NOMO-1 treated with dmso at 0.1 percent for 144 hours (cell line): Measurements from ENCODE around the gene GPER1.
"Not testable (repeated sequence)": the region's sequence is repeated elsewhere in the genome, so short reads cannot be mapped to it uniquely, and the experiment has no call there.

Experiments used
- DNase-seq: peaks from one replicate; lab custom pipeline; 2025; ENCODE audit not compliant: unreplicated experiment; lab: John Stamatoyannopoulos, UW

The GPER1 gene

DNA sequence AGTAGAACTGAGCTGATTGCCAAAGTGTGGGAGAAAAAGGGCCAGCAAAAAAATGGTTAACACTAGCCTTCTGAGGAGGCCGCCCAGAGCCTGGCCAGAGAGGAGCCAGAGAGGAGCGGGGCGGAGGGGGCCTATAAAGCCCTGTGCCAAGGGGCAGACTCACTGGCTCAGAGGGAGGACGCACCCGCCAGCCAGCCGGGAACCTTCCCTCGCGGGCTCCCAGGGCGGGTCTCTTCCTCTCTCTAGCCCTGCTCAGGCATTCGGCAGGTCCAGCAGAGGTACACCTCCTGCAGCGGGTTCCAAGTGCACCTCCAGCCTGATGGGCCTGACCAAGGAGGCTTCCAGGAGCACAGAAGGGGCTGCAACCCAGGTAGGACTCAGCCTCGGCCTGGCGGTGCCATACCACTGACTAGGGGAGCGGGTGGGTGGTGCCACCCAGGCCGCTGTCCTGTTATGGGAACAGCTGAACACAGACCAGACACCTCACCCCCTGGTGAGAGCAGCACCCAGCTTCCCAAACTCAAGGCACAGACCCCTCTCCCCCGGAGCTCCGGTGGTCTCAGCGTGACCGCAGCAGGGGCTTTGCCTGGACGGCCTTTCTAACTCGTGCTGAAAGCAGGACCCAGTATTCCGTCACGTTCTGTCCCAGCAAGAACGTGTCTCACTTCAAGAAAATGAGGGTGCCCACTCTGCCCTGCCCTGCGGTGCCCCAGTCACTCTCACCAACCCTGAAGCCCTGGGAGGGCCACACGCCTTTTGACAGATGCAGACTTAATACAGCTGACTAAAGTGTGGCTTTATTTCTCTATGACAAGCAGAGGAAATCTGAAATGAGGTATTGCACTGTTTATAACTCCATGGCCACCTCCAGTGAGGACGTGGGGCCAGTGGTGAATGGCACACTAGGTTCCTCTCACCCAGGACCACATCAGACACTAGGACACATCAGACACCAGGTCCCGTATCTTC lies at the start of gene GPER1:
GPER1 (plus strand) TSS at position 162 of the 969 bp plus-strand sequence. CDS start 3,616 bp downstream, outside the sequence.
- no peak for DNase-seq

DNA sequence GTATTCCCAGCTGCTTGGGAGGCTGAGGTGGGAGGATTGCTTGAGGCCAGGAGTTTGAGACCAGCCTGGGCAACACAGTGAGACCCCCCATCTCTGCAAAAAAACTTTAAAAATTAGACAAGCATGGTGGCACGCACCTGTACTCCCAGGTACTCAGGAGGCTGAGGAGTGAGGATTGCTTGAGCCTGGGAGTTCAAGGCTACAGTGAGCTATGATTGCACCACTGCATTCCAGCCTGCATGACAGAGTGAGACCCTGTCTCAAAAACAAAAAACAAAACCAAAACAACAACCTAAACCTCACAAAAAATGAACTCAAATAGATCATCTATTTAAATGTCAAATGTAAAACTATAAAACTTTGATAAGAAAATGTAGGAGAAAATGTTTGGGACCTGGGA lies 47.7 kb upstream of the GPER1 start:
- DNase-seq, result not testable (repeated sequence)

DNA sequence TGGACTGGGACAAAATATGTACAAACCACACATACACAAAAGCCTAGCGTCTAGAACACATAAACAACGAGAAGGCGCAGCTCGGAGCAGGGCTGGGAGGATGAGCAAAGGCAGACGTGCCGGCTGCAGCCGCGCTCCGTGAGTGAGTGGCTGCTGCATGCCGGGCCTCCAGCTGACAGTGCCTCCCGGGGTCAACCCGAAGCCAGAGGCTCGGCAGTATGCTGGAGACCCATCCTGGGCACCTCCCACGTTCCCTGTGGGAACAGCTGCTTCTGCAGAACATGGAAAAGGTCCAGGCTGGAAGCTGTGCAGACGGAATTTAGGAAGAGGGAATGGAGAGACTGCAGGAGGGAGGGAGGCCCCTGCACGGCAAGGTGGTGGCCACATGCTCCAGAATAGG lies 47.1 kb upstream of the GPER1 start:
- no peak for DNase-seq

DNA sequence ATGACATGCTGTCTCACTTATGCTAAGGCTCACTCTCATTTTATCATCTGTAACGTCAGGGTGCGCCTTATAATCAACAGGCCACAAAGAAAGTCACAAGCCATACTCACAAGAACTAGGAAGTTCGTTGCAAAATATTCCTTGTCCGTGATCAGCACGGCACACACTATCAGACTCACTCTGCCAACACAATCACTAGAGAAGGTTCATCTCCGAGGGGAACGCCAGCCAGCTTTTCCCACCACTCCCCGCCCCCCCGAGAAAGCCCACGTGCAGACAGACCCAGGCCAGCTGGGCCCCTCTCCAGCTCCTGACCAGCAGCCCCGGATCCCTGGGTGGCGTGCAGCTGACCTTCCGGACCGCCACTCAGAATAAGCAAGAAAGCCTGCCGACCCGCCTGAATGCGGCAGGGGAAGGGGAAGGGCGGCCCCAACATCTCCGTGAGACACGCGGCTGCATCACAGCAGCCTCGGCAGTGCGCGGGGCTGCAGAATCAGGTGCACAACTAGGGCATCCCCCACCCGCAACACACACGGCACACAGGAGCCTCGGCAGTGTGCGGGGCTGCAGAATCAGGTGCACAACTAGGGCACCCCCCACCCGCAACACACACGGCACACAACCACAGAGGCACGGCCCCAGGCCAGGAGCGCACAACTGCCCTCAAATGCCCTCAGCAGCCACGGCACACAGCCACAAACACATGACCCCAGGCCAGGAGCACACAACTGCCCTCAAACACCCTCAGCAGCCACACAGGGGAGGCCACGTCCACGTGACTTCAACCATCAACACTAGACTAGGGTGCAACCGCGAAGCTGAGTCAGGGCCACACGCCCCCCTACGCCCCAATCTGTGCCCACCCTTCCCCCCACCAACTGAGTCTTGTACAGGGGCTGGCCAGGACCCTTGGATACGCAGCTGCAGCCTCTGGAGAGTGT lies 46.1 kb upstream of the GPER1 start:
- DNase-seq, result no peak

DNA sequence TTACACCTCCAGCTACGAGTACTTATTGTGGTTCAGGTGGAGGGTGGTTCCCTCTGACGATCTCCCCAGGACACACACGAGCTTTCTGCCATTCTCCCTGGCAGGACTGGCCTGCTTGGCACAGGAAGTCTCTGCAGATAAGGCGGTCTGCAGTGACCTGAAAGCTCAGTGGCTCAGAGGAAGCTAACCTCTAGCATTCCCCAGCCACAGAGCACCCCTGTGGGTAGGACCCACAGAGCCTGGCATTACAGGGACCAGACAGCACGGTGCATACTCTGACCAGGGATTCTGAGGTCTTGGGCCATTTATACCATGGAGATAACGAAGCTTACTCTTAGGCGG lies 45.5 kb upstream of the GPER1 start:
- no peak for DNase-seq

DNA sequence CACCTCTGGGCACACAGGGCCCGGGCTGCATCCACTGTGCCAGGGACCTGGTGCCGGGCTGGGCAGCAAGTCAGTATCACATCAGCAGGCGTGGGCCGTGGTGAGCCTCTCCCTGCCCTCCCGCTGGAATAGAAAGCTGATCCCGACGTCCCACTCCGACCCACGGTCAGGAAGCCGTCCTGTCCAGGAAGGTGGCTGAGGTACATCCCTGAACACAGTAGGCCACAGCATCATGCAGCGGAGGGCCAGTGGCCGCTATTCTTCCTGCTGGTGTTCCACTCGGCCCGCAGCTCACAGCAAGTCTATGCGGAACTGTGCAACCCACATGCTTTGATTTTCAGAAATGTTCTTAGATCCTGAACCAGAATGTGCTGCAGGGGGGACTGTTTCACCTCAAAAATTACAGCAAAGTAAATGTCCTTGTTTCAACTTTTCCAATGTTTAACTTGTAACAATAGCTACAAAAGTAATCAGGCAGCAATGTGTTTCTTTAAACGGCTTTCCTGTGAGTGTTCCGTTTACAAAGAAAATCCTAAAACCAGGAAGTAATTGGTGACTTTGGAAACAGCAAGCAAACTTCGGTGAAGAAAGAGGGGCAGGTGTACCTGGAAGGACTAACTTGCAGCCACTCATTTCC lies 44.2 kb upstream of the GPER1 start:
- no peak for DNase-seq

DNA sequence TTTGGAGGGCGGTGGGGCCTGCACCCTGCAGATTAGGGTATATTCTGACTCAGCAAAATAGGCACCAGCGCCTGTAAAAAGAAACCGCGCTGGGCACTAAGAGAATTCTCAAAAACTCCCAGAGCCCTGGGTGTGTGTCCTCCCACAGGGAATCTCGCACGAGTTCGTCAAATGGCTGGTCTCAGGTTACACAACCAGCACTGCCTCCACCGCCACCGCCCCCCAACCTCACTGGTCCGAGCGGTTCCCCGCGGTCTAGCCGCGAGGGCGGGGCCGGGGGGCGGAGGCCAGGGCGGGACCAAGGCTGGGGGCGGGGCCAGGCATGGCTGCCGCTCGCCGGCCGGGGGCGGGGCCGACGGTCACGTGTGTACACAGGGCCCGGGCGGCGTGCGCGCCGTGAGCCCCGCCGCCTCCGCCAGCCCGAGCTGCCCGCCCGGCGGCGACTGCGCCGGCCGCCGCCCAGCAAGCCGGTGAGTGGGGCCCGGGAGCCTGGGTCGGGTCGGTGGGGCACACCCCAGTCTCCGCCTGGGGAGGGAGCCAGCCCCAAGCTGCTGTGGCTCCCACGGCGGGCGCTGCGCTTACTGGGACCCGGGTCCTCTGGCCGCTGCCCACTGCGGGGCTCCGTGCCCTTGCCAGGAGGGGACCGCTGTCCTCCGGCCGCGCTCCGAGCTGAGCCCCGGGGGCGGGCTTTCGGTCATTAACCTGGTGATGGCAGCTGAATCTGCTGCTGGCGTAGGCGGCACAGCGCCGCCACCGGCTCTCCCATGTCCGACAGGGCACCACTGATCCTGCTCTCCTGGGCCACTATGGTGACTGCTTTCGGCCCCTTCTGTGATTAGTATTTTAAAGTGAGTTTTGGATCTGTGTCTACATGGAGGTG lies 43.5 kb upstream of the GPER1 start, which contains the start of gene GPR146:
GPR146 (plus strand) TSS at position 358 of the 880 bp plus-strand sequence. CDS start 12,970 bp downstream, outside the sequence.
- peak; percentile 83 for DNase-seq

DNA sequence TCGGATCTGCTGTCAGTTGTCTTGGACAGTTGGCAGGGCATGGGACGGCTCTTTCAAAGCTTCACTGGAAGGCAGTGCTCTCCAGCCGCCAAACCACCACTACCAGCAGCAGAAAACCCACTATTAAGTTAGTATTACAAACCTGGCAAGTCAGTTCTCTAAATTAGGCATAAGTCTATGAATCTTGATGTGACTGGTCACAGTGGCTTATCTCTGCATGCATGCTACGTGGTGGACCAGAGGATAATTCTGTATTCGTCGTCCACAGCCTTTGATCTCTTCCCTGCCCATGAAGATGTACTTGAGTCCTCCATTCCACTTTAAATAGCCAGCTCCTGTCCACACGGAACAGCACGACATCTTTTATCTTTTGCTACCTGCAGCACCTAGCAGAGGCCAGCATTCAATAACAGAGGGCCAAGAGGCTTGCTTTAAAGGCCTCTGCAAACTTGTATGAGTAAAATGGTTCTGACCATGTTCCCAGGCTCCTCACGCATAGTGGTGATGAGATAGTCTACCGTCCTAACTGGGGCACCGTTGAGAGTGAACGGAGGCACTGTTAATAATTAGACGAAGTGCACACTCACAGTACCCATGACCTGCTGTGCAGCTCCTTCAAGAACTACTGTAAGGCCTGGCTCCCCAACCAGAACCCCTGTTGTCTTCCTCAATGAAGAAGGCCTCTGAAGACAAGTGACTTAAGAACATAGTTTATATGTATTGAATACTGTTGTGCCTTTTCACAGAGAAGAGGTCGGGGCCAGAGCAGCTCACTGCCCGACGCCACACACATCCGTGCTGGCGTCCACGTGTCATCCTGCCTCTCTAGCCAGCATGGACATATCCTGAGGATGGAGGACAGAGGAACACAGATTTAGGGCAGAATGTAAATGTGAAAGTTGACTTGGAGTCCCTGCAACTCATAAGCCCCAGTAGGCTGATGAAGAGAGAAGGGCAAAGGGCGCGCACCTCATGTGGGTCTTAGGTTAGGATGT lies 42.5 kb upstream of the GPER1 start:
- no peak for DNase-seq

DNA sequence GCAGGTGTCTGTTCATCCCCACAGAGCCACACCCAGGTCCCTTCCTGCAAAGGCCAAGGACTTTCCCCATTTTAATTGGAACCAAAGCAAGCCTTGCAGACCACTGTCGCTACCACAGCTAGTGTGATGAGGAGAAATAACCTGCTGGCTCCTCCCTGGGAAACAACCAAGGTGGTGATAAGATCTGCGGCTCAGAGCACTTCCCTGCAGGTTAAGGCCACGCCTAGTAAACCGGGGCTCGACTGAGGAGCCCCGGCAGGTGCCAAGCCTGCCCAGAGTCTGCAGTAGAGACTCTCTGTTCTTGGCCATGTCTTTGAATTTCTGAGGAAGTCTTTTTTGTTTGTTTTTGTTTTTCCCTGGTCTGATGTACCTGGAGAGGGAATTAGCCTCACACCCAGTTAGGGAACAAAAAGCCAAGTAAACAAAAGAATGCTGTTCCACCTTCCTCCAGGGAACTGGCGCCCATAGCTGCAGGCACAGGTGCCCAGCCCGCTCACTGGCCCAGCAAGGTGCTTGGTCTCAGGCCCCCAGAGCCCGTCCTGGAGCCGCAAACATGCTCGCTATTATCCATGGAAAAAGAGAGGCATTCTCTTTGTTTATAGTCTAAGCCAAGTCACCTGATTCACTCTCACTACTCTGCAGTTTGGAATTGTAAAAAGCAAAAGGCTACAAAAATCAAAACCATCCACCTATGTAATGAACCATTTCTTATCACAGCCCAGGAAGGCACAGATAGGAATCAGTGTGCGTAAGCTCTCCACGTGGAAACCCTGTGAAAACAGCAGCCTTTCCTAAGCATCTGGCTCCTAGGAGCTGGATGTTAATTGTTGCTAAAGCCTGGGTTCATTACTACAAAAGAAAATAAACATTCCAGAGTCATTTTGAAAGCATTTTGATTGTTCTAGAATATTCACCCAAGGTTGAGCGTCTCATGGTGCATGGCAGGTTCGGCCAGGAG lies 40.9 kb upstream of the GPER1 start:
- DNase-seq, result no peak

DNA sequence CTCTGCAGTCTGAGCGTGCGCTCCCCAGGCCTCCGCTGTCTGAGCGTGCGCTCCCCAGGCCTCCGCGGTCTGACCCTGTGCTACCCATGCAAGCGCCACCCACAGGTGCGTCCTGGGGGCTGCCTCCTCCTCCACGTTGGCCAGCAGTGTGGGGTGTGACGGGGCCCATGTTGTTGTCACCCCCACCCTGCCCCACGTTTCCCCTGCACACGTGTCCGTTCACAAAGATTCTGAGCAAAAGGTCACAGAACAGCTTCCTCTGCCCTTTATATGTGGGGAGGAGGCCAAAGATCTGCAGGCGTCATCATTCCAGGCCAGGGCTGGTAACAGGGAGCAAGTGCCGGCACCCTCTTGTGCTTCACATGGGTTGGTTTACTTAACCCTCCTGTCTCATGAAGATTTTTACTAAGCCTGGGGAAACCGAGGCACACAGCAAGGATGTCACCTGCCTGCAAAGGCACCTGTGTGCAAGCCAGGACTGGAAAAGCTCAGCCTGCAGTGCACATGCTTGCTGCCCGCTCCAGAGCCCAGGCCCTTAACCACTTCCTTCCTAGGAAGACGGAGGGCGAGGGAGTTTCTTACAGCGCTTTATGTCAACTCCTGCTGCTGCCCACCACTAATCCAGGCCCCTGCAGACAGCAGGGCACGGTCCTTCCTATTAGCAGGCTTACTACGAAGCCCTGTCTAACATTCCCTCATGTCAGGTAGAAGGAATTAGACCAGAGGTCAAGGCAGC lies 38.7 kb upstream of the GPER1 start:
- no peak for DNase-seq

DNA sequence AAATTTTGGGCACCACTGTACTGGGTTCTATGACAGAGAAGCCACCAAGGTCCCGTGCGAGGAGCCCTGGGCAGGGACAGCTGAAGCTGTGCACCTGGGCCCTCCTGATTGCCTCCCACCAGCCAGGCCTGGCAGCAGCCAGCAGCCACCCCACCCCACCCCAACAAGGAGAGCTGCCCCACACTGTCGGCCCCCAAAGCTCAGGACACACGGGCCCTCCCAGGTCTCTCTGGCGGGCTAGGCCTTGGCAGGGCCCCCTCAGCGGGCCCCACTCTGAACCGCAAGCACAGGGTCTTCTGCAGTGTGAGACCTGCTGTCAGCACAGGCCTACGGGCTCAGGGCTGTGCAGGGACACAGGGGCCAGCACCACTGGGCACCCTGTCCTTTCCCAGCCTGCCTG lies 38.1 kb upstream of the GPER1 start:
- DNase-seq, result no peak

DNA sequence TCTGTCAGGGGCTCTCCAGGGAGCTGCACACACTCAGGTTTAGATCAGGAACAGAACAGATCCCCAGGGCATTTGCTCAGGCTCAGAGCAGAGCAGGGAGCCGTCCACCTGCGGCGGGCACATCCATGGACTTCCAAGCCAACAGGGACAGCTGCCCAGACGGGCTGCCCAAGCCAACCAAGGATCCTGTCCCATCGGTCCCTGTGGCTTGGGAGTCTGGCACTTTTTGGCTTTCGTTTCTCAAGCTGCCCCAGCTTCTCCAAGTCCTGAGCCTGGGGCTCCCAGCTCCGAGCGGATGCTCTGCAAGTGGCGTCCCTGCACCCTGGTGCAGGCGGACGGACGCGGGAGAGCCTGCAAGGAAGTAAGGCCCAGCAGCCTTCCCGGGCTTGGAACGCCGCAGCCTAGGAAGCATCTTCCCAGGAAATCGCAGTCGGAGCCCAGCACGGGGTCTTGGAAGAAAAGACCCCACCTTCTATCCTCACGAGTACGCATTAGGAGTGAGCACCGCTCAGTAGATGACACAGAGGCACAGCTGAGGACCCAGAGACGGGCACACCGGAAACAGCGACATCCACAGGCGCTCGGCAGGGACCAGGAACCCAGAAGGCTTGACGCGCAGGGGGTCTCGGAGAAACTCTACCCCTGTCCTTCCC lies 37.5 kb upstream of the GPER1 start:
- DNase-seq, result no peak

DNA sequence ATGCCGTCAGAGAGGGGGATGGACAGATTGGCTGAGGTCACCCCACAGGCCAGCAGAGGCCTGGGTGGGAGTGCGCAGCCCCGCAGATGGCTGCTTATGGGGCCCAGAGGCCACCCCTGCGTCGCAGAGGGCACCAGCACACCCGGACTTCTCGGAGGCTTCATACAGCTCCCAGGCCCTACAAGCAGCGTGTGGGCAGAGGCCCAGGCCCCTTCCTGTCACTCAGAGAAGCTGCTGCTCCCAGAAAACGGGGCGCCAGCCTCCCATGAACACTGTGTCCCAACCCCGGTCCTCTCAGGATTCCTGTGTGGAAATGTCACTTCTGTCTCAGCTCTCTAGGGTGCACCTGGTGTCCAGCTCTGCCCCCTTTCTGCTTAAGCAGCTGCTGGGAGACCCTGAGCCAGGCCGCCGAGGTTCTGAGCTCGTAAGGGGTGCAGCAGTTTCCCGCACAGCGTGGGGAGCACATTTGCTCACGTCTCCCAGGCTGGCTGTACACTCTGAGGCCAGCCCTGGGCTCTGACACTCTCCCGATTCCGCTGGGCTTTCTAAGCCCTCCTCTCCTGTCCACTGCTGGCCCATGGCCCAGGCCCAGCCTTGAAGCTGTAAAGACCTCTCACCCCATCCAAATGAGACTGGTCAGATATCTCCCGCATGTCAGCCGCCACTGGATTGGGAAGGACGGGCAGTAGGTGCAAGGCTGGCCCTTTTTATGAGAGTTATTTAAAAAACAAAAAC lies 36.8 kb upstream of the GPER1 start:
- DNase-seq, result no peak

DNA sequence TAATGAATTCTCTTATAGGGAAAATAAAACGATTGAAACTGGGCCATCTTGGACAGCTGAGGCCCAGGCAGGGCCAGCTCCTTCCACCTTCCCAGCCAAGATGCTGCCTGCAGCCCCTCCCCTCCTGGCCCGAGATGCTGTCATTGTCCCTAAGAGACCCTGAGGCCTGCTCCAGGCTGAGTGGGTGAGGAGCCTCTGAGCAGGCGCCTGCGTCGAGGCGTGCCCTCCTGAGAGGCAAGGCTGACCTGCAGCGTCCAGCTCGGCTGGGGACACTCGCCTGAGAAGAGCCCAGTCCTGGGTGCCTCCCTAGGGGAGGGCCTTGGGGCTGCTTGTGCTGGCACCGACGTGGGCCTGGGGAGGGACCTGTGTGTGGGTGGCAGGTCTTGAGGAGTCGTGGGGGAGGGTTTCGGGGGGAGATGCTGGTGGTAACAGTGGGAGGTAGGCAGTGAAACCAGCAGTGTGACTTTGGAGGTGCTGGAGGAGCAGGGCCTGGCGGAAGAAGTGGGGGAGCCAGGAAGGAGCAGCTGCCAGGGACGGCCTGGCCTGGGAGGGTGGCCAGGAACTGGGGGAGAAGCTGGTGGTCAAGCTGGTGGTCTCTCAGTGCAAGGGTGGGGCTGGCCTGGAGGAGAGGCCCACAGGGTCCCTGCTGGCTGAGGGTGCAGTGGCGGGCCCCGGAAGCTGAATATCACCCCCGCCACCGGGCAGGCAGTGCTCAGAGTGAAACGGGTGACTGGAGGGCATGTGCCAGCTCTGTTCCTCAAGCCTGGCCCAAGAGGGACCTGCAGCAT lies 35.7 kb upstream of the GPER1 start:
- DNase-seq, result no peak

DNA sequence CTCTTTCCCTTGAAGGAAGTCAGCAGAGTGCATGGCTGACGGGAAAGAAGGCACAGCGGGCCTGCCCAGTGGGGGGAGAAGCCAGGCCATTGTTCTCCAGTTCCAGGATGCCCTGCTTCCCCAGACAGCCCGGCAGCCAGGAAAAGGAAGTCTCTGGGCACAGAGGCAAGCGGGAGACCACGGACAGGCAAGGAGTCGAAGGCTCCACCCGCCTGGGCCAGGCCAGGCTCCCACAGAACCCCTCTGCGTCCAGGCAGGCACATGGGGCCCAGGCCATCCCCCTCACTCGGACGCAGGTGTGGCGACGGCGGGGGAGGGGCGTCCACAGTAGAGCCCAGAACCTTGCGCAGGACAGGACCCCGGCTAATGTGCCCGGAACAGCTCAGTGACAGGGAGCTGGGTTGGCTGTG lies 34.9 kb upstream of the GPER1 start:
- no peak for DNase-seq
